SK-N-SH treated with all-trans-retinoic acid at 6 μM for 48 hours (cell line): Measurements from ENCODE around the gene NMNAT1.

ENCODE experiments used
- ATAC-seq: fragments of 200-7000 bp; cut with Tn5 transposase; 3 replicates; pipeline ENCODE4 v1.9.1; 2020; ENCODE audit warnings: mild to moderate bottlenecking, moderate library complexity
- ARNTL ChIP-seq: fragments of 450-650 bp; formaldehyde crosslinking; IDR thresholded peaks from 2 replicates; pipeline ENCODE4 v1.5.0; 2020; ENCODE audit warnings: low read depth, mild to moderate bottlenecking, moderate library complexity, borderline replicate concordance
- BACH2 ChIP-seq: fragments of 250-450 bp; sonication (Bioruptor Pico); IDR thresholded peaks from 2 replicates; pipeline ENCODE4 v1.9.0; 2021; ENCODE audit warnings: mild to moderate bottlenecking, borderline replicate concordance
- CREB5 ChIP-seq: fragments of 250-450 bp; sonication (Bioruptor Pico); IDR thresholded peaks from 2 replicates; pipeline ENCODE4 v1.5.1; 2020; ENCODE audit warnings: low read depth, mild to moderate bottlenecking, moderate library complexity
- CSDC2 ChIP-seq: fragments of 250-450 bp; sonication (Bioruptor Pico); IDR thresholded peaks from 2 replicates; pipeline ENCODE4 v1.5.0; 2020; ENCODE audit warnings: mild to moderate bottlenecking, moderate library complexity
- CSRNP3 ChIP-seq: fragments of 250-450 bp; sonication (Bioruptor Pico); IDR thresholded peaks from 2 replicates; pipeline ENCODE4 v1.5.1; 2021; ENCODE audit warnings: mild to moderate bottlenecking, moderate library complexity
- ISL1 ChIP-seq: fragments of 250-450 bp; sonication (Bioruptor Pico); IDR thresholded peaks from 2 replicates; pipeline ENCODE4 v2.1.2; 2022; ENCODE audit warnings: mild to moderate bottlenecking, moderate library complexity
- OSR1 ChIP-seq: fragments of 250-450 bp; sonication (Bioruptor Pico); IDR thresholded peaks from 2 replicates; pipeline ENCODE4 v1.8.0; 2022; ENCODE audit warnings: moderate library complexity, mild to moderate bottlenecking, inconsistent platforms
- PATZ1 ChIP-seq: fragments of 250-450 bp; sonication (Bioruptor Pico); IDR thresholded peaks from 2 replicates; pipeline ENCODE4 v1.8.0; 2020; ENCODE audit warnings: mild to moderate bottlenecking, moderate library complexity, borderline replicate concordance
- POU6F1 ChIP-seq: fragments of 250-450 bp; sonication (Bioruptor Pico); IDR thresholded peaks from 2 replicates; pipeline ENCODE4 v1.8.0; 2021; ENCODE audit warnings: low read depth, mild to moderate bottlenecking, moderate library complexity, borderline replicate concordance
- RARB ChIP-seq: fragments of 250-450 bp; sonication (Bioruptor Pico); IDR thresholded peaks from 2 replicates; pipeline ENCODE4 v1.8.0; 2021; ENCODE audit warnings: mild to moderate bottlenecking, moderate library complexity
- SNAI2 ChIP-seq: fragments of 250-450 bp; sonication (Bioruptor Pico); IDR thresholded peaks from 2 replicates; pipeline ENCODE4 v1.5.0; 2020; ENCODE audit warnings: mild to moderate bottlenecking, moderate library complexity
- TCF4 ChIP-seq: fragments of 250-450 bp; sonication (Bioruptor Pico); IDR thresholded peaks from 2 replicates; pipeline ENCODE4 v1.8.0; 2021; ENCODE audit warnings: mild to moderate bottlenecking, moderate library complexity, borderline replicate concordance
- TOX ChIP-seq: fragments of 250-450 bp; sonication (Bioruptor Pico); IDR thresholded peaks from 2 replicates; pipeline ENCODE4 v1.8.0; 2021; ENCODE audit warnings: mild to moderate bottlenecking, moderate library complexity, borderline replicate concordance
- TSHZ2 ChIP-seq: fragments of 250-450 bp; sonication (Bioruptor Pico); IDR thresholded peaks from 2 replicates; pipeline ENCODE4 v1.5.0; 2020; ENCODE audit warnings: mild to moderate bottlenecking, moderate library complexity
- ZC3H10 ChIP-seq: fragments of 250-450 bp; sonication (Bioruptor Pico); IDR thresholded peaks from 2 replicates; pipeline ENCODE4 v1.5.1; 2021; ENCODE audit warnings: mild to moderate bottlenecking, moderate library complexity
- ZFP3 ChIP-seq: fragments of 250-450 bp; sonication (Bioruptor Pico); IDR thresholded peaks from 2 replicates; pipeline ENCODE4 v1.5.0; 2020; ENCODE audit warnings: mild to moderate bottlenecking, moderate library complexity
- ZFP30 ChIP-seq: fragments of 450-650 bp; formaldehyde crosslinking; IDR thresholded peaks from 2 replicates; pipeline ENCODE4 v1.5.0; 2022; ENCODE audit warnings: mild to moderate bottlenecking, moderate library complexity
- ZNF565 ChIP-seq: fragments of 450-650 bp; formaldehyde crosslinking; conservative IDR thresholded peaks from 2 replicates; pipeline ENCODE4 v1.5.0; 2020; ENCODE audit warnings: low read depth, mild to moderate bottlenecking, moderate library complexity
- ZNF70 ChIP-seq: fragments of 450-650 bp; formaldehyde crosslinking; IDR thresholded peaks from 2 replicates; pipeline ENCODE4 v1.5.0; 2020; ENCODE audit warnings: mild to moderate bottlenecking, moderate library complexity
- ZNF8 ChIP-seq: fragments of 450-650 bp; formaldehyde crosslinking; IDR thresholded peaks from 2 replicates; pipeline ENCODE4 v1.5.0; 2020; ENCODE audit warnings: mild to moderate bottlenecking, moderate library complexity

The NMNAT1 gene

GRCh38 chr1:9984253-9984652 is 41.0 kb downstream of the NMNAT1 start:
- ATAC-seq: no peak
- TF ChIP-seq CSRNP3 (CRISPR knock-in tag): no peak
- no peak for TF ChIP-seq PATZ1 (CRISPR knock-in tag)
- TF ChIP-seq ZNF565: no peak
- TF ChIP-seq CSDC2 (CRISPR knock-in tag): no peak
- no peak for TF ChIP-seq ISL1 (CRISPR knock-in tag)
- no peak for TF ChIP-seq ZNF8 (CRISPR knock-in tag)
- TF ChIP-seq ZNF70 (CRISPR knock-in tag): no peak
- no peak for TF ChIP-seq ZFP3 (CRISPR knock-in tag)
- no peak for TF ChIP-seq TSHZ2 (CRISPR knock-in tag)
- no peak for TF ChIP-seq TOX (CRISPR knock-in tag)
- TF ChIP-seq RARB (CRISPR knock-in tag): no peak
- no peak for TF ChIP-seq OSR1 (CRISPR knock-in tag)
- TF ChIP-seq CREB5: no peak
- no peak for TF ChIP-seq ARNTL (CRISPR knock-in tag)
- TF ChIP-seq BACH2: no peak
- TF ChIP-seq POU6F1: no peak
- TF ChIP-seq TCF4 (CRISPR knock-in tag): no peak
- no peak for TF ChIP-seq SNAI2 (CRISPR knock-in tag)
- TF ChIP-seq ZFP30 (CRISPR knock-in tag): no peak
- no peak for TF ChIP-seq ZC3H10 (CRISPR knock-in tag)

- TF ChIP-seq ZNF70 (CRISPR knock-in tag) (no peak), RARB (CRISPR knock-in tag) (no peak), TOX (CRISPR knock-in tag) (no peak), TCF4 (CRISPR knock-in tag) (no peak), TSHZ2 (CRISPR knock-in tag) (no peak)
- no peak for ATAC-seq
These were observed 41.7 kb downstream of the NMNAT1 start for GRCh38 chr1:9985001-9985400.
